GM18870 (cell line): Measurements from ENCODE around the gene SMS.

Experiments used
- ATAC-seq: cut with Tn5 transposase; IDR thresholded peaks from one replicate; pipeline ENCODE4 v1.9.1; 2021; ENCODE audit warnings: moderate library complexity; ENCODE audit not compliant: unreplicated experiment

Gene SMS

DNA sequence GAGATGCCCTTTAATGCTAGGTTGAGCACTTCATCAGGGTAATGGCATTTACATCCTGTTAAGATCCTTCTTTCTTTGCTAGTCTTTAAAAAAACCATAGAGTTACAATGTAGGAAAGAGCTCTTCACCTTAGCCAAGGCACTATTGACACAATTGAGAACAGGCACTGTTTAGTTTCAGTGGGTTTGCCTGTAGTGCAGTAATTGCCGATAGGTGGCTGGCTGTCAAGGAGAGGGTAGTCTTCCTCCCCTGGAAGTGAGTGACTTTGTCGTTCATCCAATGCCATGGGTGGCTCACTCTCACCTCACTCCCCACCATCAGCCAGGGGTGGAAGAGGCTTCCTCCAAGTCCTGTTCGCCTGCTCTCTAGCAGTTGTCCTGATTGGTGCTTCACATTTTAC, 34.7 kb downstream of the SMS start:
- no peak for ATAC-seq

GRCh38 chrX:21975812-21976211, 35.3 kb downstream of the SMS start:
- ATAC-seq, result no peak

- no peak for ATAC-seq
Measured at GRCh38 chrX:21978346-21978745, 37.8 kb downstream of the SMS start.

DNA sequence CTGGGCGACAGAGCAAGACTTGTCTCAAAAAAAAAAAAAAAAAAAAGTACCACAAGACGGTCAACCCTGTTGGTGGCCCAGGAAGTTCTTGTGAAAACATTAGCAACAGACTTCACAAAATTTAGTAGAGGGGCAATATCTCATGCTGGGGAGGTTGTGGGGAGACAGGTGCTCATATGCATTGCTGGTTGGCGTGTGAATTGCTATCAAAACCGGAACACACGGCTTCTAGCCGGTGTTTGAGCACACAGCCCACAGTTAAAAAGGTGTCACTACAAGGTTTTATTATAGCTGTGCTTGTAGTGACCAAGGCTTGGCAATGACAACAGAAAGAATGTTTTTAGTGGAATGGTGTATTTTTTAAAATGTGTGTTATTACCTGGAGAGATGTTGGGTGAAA, 41.8 kb downstream of the SMS start:
- ATAC-seq, result no peak

- ATAC-seq, result peak; percentile 93
Measured at GRCh38 chrX:21985332-21985777, 44.8 kb downstream of the SMS start.

DNA sequence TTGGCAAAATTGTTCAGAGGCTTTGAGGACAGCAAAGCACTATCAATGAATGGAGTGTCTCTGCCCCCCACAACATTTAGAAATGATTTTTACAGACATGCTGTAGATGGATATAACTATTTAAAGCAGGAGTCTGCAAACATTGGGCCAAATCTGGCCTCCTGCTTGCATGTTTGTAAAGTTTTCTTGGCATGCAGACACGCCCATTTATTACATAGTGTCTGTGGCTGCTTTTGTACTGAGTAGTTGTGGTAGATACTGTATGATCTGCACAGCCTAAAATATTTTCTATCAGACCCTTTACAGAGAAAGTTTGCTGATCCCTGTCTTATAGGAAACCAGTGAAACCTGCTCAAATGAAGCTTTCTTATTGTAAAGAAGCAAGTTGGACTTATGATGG, 46.1 kb downstream of the SMS start:
- no peak for ATAC-seq

- no peak for ATAC-seq
Measured at GRCh38 chrX:21989384-21989783, 48.9 kb downstream of the SMS start.

- ATAC-seq, result no peak
Measured at GRCh38 chrX:21990832-21991231, 50.3 kb downstream of the SMS start.

DNA sequence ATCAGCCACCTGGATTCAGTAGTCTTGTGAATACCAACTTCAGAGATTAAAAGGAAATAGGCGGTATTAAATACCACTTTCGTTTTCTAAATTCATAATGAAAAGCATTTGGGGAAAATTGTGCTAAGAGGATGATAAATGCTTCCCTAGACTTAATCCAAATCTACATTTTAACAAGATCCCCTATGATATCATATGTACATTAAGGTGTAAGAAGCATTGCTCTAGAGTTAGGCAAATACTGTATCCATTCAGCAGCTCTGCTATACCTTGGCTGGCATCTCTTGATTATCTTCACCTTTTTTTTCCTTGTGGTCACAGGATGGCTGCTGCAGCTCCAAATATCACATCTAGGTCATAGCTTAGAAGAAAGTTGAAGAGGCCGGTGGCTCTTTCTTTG, 51.0 kb downstream of the SMS start:
- no peak for ATAC-seq

DNA sequence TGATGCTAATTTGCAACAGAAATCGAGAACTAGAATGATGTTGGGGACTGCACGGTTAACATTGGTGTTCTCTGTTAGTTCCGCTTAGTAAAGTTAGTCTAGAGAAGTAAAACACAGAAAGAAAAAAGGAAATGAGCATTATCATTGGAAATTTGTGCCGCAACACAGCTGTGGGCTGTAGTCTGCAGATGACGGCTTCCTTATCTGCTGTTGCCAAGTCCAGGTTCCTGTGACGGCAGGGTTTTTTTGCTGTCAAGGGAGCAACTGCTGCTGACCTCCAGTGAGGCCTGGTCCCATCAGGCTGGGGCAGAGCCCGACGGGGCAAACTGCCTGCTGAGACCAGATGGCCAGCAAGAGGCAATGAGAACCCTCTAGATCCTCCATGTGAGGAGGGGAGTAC, 52.8 kb downstream of the SMS start:
- peak; percentile 87 for ATAC-seq

- ATAC-seq, result no peak
Measured at GRCh38 chrX:21996872-21997455, 56.5 kb downstream of the SMS start.

DNA sequence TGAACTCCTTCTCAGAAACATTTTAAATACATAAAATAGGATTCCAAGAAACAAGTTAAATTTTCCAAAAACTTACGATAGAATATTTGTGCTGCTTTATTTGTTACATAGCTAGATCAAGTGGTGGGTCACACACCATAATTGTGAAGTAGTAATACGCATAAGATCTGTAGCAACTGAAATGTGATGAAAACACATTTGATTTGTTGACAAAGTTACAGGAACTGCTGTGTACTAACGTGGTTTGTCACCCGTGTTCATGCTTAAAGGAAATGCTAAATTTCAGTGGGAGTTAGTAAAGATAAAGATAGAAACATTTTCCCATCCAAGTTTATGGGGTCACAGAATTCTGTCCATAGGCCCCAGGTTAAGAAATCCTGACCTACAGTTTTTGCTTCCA, 57.5 kb downstream of the SMS start:
- ATAC-seq, result no peak

GRCh38 chrX:22004866-22005265, 64.4 kb downstream of the SMS start:
- ATAC-seq, result no peak

GRCh38 chrX:22012051-22012450, 71.5 kb downstream of the SMS start:
- no peak for ATAC-seq

DNA sequence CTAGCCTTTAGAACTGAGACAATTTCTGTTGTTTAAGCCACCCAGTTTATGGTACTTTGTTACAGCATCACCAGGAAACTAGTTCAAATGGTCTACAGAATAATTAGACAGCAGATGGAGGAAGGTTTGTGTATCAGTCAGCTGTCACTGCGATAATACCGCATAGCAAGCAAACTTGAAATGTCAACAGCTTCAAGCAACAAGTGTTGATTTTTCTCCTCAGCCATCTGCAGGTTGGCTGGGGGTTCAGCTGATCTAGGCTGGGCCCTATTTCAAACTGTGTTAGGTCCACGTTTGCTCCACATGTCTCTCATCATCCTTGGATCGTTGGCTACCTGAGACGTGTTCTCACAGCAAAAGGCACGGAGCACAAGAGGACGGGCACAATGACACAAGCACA, 72.4 kb downstream of the SMS start:
- no peak for ATAC-seq

DNA sequence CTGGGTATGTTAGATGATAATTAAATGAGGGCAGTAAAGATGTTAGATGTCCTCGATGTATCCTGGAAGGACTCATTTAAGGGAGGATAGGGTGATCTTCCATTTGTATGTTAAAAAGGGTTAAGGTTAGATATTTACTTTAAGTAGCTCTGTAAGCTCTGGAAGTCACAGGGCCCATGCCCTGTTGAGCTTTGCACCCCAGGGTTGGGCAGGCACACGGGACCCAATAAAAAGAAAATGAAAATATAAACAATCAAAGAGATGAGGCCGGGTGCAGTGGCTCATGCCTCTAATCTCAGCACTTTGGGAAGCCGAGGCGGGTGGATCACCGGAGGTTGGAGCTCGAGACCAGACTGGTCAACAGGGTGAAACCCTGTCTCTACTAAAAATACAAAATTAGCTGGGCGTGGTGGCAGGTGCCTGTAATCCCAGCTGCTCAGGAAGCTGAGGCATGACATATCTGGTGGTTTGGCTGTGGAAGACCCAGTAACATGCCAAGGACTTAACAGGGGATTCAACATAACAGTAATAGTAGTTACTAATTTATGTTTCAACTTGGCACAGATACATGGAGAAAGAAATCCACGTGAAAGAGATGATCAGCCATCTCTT, 74.7 kb downstream of the SMS start:
- ATAC-seq, result no peak

DNA sequence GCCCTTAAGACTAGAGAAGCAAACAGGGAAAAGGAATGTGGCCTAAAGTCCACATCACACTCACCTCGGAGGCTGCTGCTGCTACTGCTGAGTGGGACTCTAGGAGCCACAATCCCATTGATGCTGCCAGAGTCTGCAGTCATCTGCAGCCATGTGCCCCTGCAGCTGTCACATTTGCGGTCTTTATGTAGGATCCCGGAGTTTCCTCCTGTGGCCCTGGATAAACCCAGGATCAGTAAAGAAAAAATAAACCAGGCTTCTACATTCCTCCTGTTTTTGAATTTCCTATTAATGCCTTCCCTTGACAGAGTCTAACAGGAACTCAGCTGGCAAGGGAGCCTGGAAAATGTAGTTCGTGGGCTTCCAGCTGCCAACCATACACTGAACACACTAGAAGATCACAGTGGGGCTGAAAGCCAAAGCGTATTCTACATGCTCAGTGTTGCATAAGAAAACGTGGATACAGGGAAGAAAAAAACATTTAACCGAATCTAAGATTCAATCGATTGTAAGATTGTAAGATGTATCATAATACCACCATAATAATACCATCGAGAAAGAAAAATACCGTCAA, 81.3 kb downstream of the SMS start:
- no peak for ATAC-seq

GRCh38 chrX:22024577-22024976, 84.1 kb downstream of the SMS start:
- no peak for ATAC-seq

DNA sequence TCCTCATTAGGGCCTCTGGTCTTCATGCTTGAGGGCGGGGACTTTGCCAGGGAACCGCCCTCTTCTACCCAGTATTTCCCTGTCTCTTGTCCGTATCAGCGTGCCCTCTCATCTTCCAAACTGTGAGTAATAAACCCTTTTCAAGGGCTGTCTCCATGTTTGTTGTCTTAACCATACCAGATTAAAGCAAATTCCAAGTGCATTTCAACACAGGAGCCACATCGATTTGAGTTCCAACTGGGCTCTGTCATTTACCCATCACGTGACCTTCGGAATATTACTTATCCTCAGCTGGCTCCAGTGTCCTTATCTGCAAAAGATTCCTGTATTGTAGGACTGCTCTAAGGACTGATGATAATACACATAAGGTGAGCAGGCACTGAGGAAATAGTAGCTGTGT, 85.2 kb downstream of the SMS start:
- ATAC-seq, result no peak

DNA sequence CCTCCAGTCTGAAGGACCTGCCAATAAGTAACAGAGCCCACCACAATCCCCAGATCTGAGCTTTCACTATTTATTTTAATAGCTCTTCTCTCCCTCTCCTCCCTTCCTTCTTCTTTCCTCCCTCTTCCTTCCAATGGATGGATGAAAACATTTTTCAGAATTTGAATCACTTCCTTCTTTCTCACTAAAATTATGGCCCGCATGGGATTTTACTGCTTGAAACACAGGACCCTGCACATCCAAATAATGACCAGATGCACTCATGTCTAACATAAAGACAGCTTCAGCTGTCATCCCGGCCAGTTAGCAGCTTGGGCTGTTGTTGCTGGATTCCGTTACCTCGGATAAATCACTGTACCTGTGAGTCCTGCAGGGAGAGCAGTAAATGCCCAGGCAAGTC, 86.2 kb downstream of the SMS start:
- no peak for ATAC-seq

DNA sequence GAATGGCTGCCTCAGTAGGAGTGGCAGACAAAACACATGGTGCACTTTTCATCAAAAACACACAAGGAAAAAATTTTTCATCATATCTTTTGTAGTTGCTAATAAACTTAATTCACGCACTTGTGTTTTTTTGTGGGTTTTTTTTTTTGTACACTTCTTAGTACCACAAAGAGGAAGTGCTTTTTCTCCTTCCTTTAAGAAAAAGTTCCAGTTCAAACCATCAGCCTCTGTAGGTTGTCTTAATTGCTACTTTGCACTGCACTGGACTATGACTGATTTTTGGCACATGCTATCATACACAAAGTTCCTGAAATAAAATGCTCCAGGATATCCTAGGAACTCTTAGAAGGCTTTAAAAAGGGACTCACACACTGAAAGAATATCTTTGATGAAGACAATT, 91.6 kb downstream of the SMS start, which contains the start of gene PHEX:
Gene PHEX (plus strand): TSS at position 242 of the 400 bp plus-strand sequence. CDS start 681 bp downstream, outside the sequence.
- ATAC-seq, result no peak

DNA sequence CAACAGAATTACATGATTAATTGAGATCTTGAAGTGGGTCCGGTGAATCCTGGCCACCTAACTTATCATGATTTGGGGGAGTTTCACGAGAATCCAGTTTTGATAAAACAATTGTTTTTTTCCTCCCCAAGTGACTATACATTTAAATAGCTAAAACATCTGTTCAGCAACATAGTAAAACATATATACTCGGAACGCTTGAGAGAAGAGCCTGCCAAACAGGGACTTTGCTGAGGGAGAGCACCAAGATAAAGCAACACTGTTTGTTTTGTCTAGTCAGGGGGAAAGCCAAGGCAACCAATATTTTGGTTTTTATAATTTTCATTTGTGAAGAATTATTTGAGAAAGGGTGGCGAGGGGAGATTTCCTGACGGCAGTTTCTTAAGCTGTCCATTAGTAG, 92.0 kb downstream of the SMS start:
- no peak for ATAC-seq

DNA sequence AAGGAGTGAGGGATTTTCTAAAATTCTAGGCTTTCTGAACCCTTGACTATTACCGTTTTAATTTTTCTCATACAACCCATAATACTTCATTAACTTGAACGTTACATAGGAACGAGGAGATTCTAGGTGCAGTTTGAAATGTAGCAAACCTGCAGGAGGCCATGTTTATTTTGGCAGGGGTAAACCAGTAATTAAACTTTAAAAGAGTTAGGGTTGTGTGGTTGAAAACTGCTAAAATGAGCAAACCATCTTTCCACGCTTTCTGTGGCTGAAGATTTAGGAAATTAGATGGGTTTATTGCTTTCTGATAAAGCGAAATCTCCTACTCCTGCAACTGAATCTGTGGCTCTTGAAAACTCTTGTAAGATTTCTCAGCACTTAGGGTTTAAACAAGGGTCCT, 93.3 kb downstream of the SMS start:
- ATAC-seq, result no peak
